ENCODE data around the gene KLHL29.

GRCh38 chr2:23433282-23433681 lies 48.3 kb downstream of the KLHL29 start:
- TF ChIP-seq CTCF (IDR thresholded peaks at IDR 0.05), result no peak
- TF ChIP-seq POLR2A (IDR thresholded peaks at IDR 0.05), result no peak
